H9 (cell line): ENCODE data around the gene BRAF. TPM values are rescaled to one million over a fixed set of nuclear protein-coding genes. Genes with fewer than 3 reads are reported as not detected.

ENCODE experiments used
- DNase-seq: peaks from one replicate; pipeline ENCODE4 v3.0.0-alpha.2; 2017
- H2AFZ ChIP-seq: one replicate; pipeline ENCODE4 v1.6.1; 2013; ENCODE audit warnings: mild to moderate bottlenecking, low read length, control low read depth, moderate library complexity
- H2AK5ac ChIP-seq: 2 replicates; pipeline ENCODE4 v1.6.1; 2013; ENCODE audit warnings: low read length, control low read depth, mixed read lengths; ENCODE audit not compliant: insufficient read length
- H2BK120ac ChIP-seq: one replicate; pipeline ENCODE4 v1.6.1; 2013; ENCODE audit warnings: low read depth, mild to moderate bottlenecking, low read length, control low read depth, inconsistent platforms; ENCODE audit not compliant: poor library complexity, severe bottlenecking
- H2BK12ac ChIP-seq: 2 replicates; pipeline ENCODE4 v1.6.1; 2013; ENCODE audit warnings: low read length, control low read depth, mixed read lengths, low read depth; ENCODE audit not compliant: insufficient read length
- H2BK15ac ChIP-seq: 2 replicates; pipeline ENCODE4 v1.6.1; 2013; ENCODE audit warnings: low read depth, low read length, control low read depth
- H2BK20ac ChIP-seq: one replicate; pipeline ENCODE4 v1.6.1; 2013; ENCODE audit warnings: low read depth, mild to moderate bottlenecking, low read length, control low read depth, inconsistent platforms; ENCODE audit not compliant: poor library complexity, severe bottlenecking
- H2BK5ac ChIP-seq: 2 replicates; pipeline ENCODE4 v1.6.1; 2013; ENCODE audit warnings: low read length, control low read depth, mixed read lengths; ENCODE audit not compliant: insufficient read length
- H3K14ac ChIP-seq: 2 replicates; pipeline ENCODE4 v1.6.1; 2013; ENCODE audit warnings: low read length, control low read depth; ENCODE audit not compliant: insufficient read depth
- H3K18ac ChIP-seq: 2 replicates; pipeline ENCODE4 v1.6.1; 2013; ENCODE audit warnings: low read depth, mild to moderate bottlenecking, mixed read lengths, low read length, control low read depth; ENCODE audit not compliant: insufficient read length
- H3K23ac ChIP-seq: 2 replicates; pipeline ENCODE4 v1.6.1; 2013; ENCODE audit warnings: low read length, control low read depth, mixed read lengths, low read depth; ENCODE audit not compliant: insufficient read length
- H3K23me2 ChIP-seq: 2 replicates; pipeline ENCODE4 v1.6.1; 2013; ENCODE audit warnings: low read depth, mild to moderate bottlenecking, mixed read lengths, low read length, control low read depth; ENCODE audit not compliant: insufficient read length, poor library complexity, severe bottlenecking
- H3K27ac ChIP-seq: 2 replicates; pipeline ENCODE4 v1.5.1; 2013; ENCODE audit warnings: low read length, control low read depth, mixed read lengths, low read depth; ENCODE audit not compliant: insufficient read length
- H3K27me3 ChIP-seq: 2 replicates; pipeline ENCODE4 v1.6.1; 2013; ENCODE audit warnings: low read length, control low read depth, inconsistent platforms; ENCODE audit not compliant: insufficient read depth
- H3K4ac ChIP-seq: 2 replicates; pipeline ENCODE4 v1.6.1; 2013; ENCODE audit warnings: low read depth, mild to moderate bottlenecking, control low read depth, inconsistent platforms, low read length, moderate library complexity
- H3K4me1 ChIP-seq: 2 replicates; pipeline ENCODE4 v1.6.1; 2013; ENCODE audit warnings: low read length, control low read depth, inconsistent platforms; ENCODE audit not compliant: insufficient read depth
- H3K4me2 ChIP-seq: 2 replicates; pipeline ENCODE4 v1.6.1; 2013; ENCODE audit warnings: low read length, control low read depth, mixed read lengths; ENCODE audit not compliant: insufficient read length, insufficient read depth
- H3K56ac ChIP-seq: 2 replicates; pipeline ENCODE4 v1.6.1; 2013; ENCODE audit warnings: low read depth, mild to moderate bottlenecking, mixed read lengths, low read length, control low read depth; ENCODE audit not compliant: insufficient read length
- H3K79me1 ChIP-seq: 2 replicates; pipeline ENCODE4 v1.6.1; 2013; ENCODE audit warnings: low read depth, mild to moderate bottlenecking, moderate library complexity, low read length, control low read depth, inconsistent platforms; ENCODE audit not compliant: insufficient read depth, poor library complexity, severe bottlenecking
- H3K79me2 ChIP-seq: 2 replicates; pipeline ENCODE4 v1.6.1; 2013; ENCODE audit warnings: low read length, control low read depth, inconsistent platforms; ENCODE audit not compliant: insufficient read depth
- H3K9ac ChIP-seq: 2 replicates; pipeline ENCODE4 v1.6.1; 2013; ENCODE audit warnings: low read length, control low read depth, mixed read lengths; ENCODE audit not compliant: insufficient read length; ENCODE audit errors: extremely low read depth
- H3K9me3 ChIP-seq: one replicate; pipeline ENCODE4 v1.6.1; 2013; ENCODE audit warnings: low read depth, low read length, inconsistent platforms; ENCODE audit not compliant: control insufficient read depth
- H3T11ph ChIP-seq: one replicate; pipeline ENCODE4 v1.6.1; 2013; ENCODE audit warnings: mild to moderate bottlenecking, low read length, control low read depth, inconsistent platforms
- H4K20me1 ChIP-seq: one replicate; pipeline ENCODE4 v1.6.1; 2013; ENCODE audit not compliant: control insufficient read depth, insufficient read length, insufficient read depth
- H4K5ac ChIP-seq: 2 replicates; pipeline ENCODE4 v1.6.1; 2013; ENCODE audit warnings: low read depth, mild to moderate bottlenecking, mixed read lengths, low read length, control low read depth; ENCODE audit not compliant: insufficient read length
- H4K8ac ChIP-seq: replicated peaks from 2 replicates; pipeline ENCODE4 v1.6.1; 2013; ENCODE audit warnings: low read length, control low read depth, mixed read lengths, low read depth; ENCODE audit not compliant: insufficient read length
- H4K91ac ChIP-seq: 2 replicates; pipeline ENCODE4 v1.6.1; 2013; ENCODE audit warnings: low read depth, mild to moderate bottlenecking, moderate library complexity, mixed read lengths, low read length, control low read depth; ENCODE audit not compliant: insufficient read length
- H3K27ac Mint-ChIP-seq, 3 experiments: 2 replicates in 2 of 3; 3 replicates in 1 of 3; pipeline ENCODE4 v1.8.0; 2020 to 2021; ENCODE audit warnings: mixed read lengths in 3 of 3, mild to moderate bottlenecking in 1 of 3, moderate library complexity in 1 of 3
- H3K27me3 Mint-ChIP-seq: 2 replicates; pipeline ENCODE4 v1.8.0; 2021; ENCODE audit warnings: low read depth, mild to moderate bottlenecking, moderate library complexity, mixed read lengths
- H3K36me3 Mint-ChIP-seq, 3 experiments: 2 replicates in 2 of 3; 3 replicates in 1 of 3; pipeline ENCODE4 v1.8.0; 2020 to 2021; ENCODE audit warnings: low read depth in 3 of 3, mixed read lengths in 3 of 3; ENCODE audit not compliant: insufficient read depth in 1 of 3
- H3K4me1 Mint-ChIP-seq, 2 experiments: 2 replicates each; pipeline ENCODE4 v1.8.0; 2020; ENCODE audit warnings: mixed read lengths in 2 of 2
- H3K4me3 Mint-ChIP-seq, 2 experiments: 2 replicates in 1 of 2; 3 replicates in 1 of 2; pipeline ENCODE4 v1.8.0; 2020 to 2021; ENCODE audit warnings: mild to moderate bottlenecking in 2 of 2, mixed read lengths in 2 of 2, moderate library complexity in 1 of 2
- H3K9me3 Mint-ChIP-seq, 2 experiments: 2 replicates in 1 of 2; 3 replicates in 1 of 2; pipeline ENCODE4 v1.8.0; 2020; ENCODE audit warnings: mild to moderate bottlenecking in 2 of 2, mixed read lengths in 2 of 2, moderate library complexity in 1 of 2
- CTCF ChIP-seq: fragments of 200-600 bp; sonication (generic); conservative IDR thresholded peaks from 3 replicates; pipeline ENCODE4 v1.8.0; 2021; ENCODE audit warnings: antibody characterized with exemption, mild to moderate bottlenecking
- WGBS: extraction: QIAGEN DNeasy Blood & Tissue Kit; methylation state at CpG from one replicate; pipeline ENCODE4 v1.1.7; 2013; ENCODE audit warnings: missing lambda C conversion rate, low lambda C conversion rate, mixed read lengths; ENCODE audit not compliant: insufficient read length; ENCODE audit errors: extremely low coverage; 5-methylcytosine and 5-hydroxymethylcytosine counted together
- total RNA-seq: library from RNA; stranded (reverse); gene quantifications from 2 replicates; pipeline ENCODE4 v1.2.1, GENCODE V29; 2021

Gene BRAF
- total RNA-seq, 1 experiment from 2014 or later = 32.9 TPM

- no peak overlapping the region for H3K27ac Mint-ChIP-seq
Measured at GRCh38 chr7:140675726-140676125, 249.0 kb downstream of the BRAF start.

More at GRCh38 chr7:140675726-140676125, 249.0 kb downstream of the BRAF start:
- no peak overlapping the region for H3K9ac ChIP-seq
- H3K27ac ChIP-seq = no peak overlapping the region
- no peaks in the 10 kb centered on the region; the same call in 1 of the 2 replicates for H3K4me1 ChIP-seq
- no peak overlapping the region for H2AK5ac ChIP-seq
- H3K27me3 Mint-ChIP-seq = peaks cover 3% of the 10 kb centered on the region; the same call in 1 of the 2 replicates
- H2BK5ac ChIP-seq = no peak overlapping the region
- no peak overlapping the region for H4K5ac ChIP-seq
- no peaks in the 10 kb centered on the region for H3K79me1 ChIP-seq
- no peak overlapping the region for H4K8ac ChIP-seq
- no peaks in the 10 kb centered on the region; the same call in 1 of the 2 replicates for H3K27me3 ChIP-seq
- no peak overlapping the region for H3K18ac ChIP-seq
- no peaks in the 10 kb centered on the region for H3K79me2 ChIP-seq
- no peaks in the 10 kb centered on the region for H4K20me1 ChIP-seq
- no peak overlapping the region for H3K4me3 Mint-ChIP-seq
- H4K91ac ChIP-seq = no peak overlapping the region
- peaks cover 1 to 19% (median 6%) of the 10 kb centered on the region in 3 experiments; a peak in 6 of 7 replicates for H3K36me3 Mint-ChIP-seq
- no peak overlapping the region for H3T11ph ChIP-seq
- no peak overlapping the region for H2BK15ac ChIP-seq
- no peak for TF ChIP-seq CTCF
- DNase-seq = no peak
- no peak overlapping the region for H3K14ac ChIP-seq
- no peak overlapping the region for H3K23ac ChIP-seq
- H2AFZ ChIP-seq = no peak overlapping the region
- H2BK20ac ChIP-seq = no peak overlapping the region
- no CpG with 5 or more reads among the region's 4 CpGs for WGBS
- H3K4me2 ChIP-seq = no peak overlapping the region
- H3K9me3 ChIP-seq = no peaks in the 10 kb centered on the region
- H3K4me1 Mint-ChIP-seq = peaks cover 15 to 18% of the 10 kb centered on the region in 2 experiments
- no peak overlapping the region for H3K56ac ChIP-seq
- no peak overlapping the region for H2BK12ac ChIP-seq
- no peak overlapping the region for H2BK120ac ChIP-seq
- H3K23me2 ChIP-seq = peaks cover 6% of the 10 kb centered on the region
- H3K4ac ChIP-seq = no peak overlapping the region
- H3K9me3 Mint-ChIP-seq = no peaks in the 10 kb centered on the region
